Naive B cell (primary cell): ENCODE measurements around the gene IQCK. TPM values are rescaled to one million over a fixed set of nuclear protein-coding genes. Genes with fewer than 3 reads are reported as not detected.

Experiments
- ATAC-seq, 2 donors: fragments of 150-1000 bp; cut with Tn5 transposase; 2 replicates each; pipeline ENCODE4 v1.10.0; 2021; ENCODE audit warnings: low read depth in 2 of 2, mild to moderate bottlenecking in 2 of 2, moderate library complexity in 2 of 2
- DNase-seq: peaks from one replicate; pipeline ENCODE4 v3.0.0; 2022
- H3K27ac Mint-ChIP-seq, 6 donors: one replicate each; pipeline ENCODE4 v1.8.0; 2020 to 2022; ENCODE audit warnings: mild to moderate bottlenecking in 6 of 6, mixed read lengths in 6 of 6, moderate library complexity in 5 of 6, inconsistent platforms in 2 of 6
- H3K27me3 Mint-ChIP-seq, 3 donors: one replicate each; pipeline ENCODE4 v1.8.0; 2021 to 2022; ENCODE audit warnings: mixed read lengths in 3 of 3, mild to moderate bottlenecking in 1 of 3
- H3K36me3 Mint-ChIP-seq, 2 donors: one replicate each; pipeline ENCODE4 v1.8.0; 2020 to 2022; ENCODE audit warnings: mixed read lengths in 2 of 2, inconsistent platforms in 1 of 2, mild to moderate bottlenecking in 1 of 2
- H3K4me1 Mint-ChIP-seq, 3 donors: one replicate each; pipeline ENCODE4 v1.8.0; 2020 to 2022; ENCODE audit warnings: mixed read lengths in 3 of 3, inconsistent platforms in 1 of 3, mild to moderate bottlenecking in 1 of 3, moderate library complexity in 1 of 3
- H3K4me3 Mint-ChIP-seq, 8 donors: one replicate each; pipeline ENCODE4 v1.8.0; 2020 to 2022; ENCODE audit warnings: mild to moderate bottlenecking in 8 of 8, mixed read lengths in 8 of 8, moderate library complexity in 8 of 8, inconsistent platforms in 2 of 8
- H3K9me3 Mint-ChIP-seq, 7 donors: one replicate each; pipeline ENCODE4 v1.8.0; 2020 to 2022; ENCODE audit warnings: mixed read lengths in 7 of 7, mild to moderate bottlenecking in 5 of 7, inconsistent platforms in 2 of 7, moderate library complexity in 1 of 7
- polyA plus RNA-seq, 6 donors: library from polyadenylated mRNA; unstranded; fragments of 300-500 nt; fragmentation: Illumina TruSeq; gene quantifications; one replicate each; pipeline ENCODE4 v1.2.3, GENCODE V29; 2021; ENCODE audit warnings: low read depth in 6 of 6

Gene IQCK
- polyA plus RNA-seq, 6 donors from 2014 or later, result 1.1 to 3.7 (median 1.9) TPM; not detected in 1

DNA sequence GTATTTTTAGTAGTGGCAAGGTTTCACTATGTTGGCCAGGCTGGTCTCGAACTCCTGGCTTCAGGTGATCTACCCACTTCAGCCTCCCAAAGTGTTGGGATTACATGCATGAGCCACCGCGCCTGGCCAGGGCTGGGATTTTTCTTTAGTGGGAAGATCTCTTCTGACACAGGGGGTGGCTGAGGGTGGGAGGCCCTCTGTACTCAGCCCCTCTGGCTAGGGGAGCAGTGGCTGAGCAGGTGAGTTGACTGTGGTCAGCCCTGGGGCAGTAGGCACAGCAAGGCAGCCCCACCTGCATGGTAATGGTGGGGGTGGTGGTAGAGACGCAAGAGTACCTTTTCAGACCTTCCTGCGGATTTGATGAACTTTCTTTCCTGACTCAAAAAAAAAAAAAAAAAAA lies 178.9 kb downstream of the IQCK start:
- H3K36me3 Mint-ChIP-seq, result no peaks in the 10 kb centered on the region
- peaks cover 0 to 5% (median 5%) of the 10 kb centered on the region in 3 donors for H3K4me1 Mint-ChIP-seq

DNA sequence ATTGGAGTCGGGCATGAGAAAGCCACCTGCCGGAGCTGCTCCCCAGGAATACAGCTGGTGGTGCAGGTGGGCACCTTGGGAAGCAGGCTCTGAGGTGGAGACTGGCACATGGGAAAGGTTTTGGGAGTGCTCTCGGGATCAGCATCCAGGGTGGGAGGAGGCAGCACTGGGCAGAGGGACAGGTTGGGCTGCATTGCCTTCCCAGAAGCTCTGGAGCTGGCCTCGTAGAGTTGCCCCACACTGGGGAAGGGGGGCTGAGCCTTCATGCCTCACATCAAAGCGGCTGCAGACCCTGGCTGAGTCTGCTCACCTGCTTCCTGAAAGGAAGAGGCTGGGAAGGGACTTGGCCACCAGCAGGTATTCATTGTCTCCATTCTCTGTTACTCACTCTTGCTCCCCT lies 180.1 kb downstream of the IQCK start:
- no peak for ATAC-seq
- no peaks in the 10 kb centered on the region for H3K36me3 Mint-ChIP-seq

More for the DNA sequence above, 178.9 kb downstream of the IQCK start:
- no peak overlapping the region for H3K27ac Mint-ChIP-seq
- ATAC-seq (no peak), DNase-seq (no peak)
- H3K27me3 Mint-ChIP-seq, result peaks cover 20 to 32% (median 32%) of the 10 kb centered on the region in 3 donors
- no peak overlapping the region for H3K4me3 Mint-ChIP-seq
- H3K9me3 Mint-ChIP-seq, result peaks cover 0 to 2% (median 0%) of the 10 kb centered on the region in 7 donors

DNA sequence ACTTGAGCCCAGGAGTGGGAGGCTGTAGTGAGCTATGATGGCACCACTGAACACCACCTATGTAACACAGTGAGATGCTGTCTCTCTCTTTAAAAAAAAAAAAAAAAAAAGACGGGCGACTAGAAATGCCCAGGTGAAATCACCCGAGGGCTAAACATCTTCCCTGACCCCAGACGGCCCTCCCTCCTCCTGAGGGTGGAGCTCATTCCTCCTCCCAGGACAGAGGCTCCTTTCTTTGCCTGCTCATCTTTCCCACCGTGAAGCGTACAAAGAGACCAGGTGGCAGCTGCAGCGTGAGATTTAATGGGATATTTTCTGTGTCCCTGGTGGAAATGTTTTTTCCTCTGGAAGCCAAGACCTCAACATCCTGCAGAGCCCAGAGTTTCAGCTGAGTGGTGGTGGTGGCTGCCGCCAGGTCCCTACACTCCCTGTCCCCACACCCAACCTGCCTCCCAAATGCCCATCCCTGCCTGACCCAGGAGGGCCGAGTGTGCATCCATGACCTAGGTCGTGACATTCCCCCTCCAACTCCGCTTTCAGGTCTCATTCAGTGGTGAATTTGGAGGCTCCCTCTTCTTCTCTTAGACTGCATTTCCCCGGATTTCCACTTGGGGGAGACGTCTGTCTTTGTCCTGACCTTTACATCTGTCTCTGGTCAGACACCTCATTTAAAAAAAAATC lies 181.0 kb downstream of the IQCK start:
- peaks cover 0 to 5% (median 5%) of the 10 kb centered on the region in 3 donors for H3K4me1 Mint-ChIP-seq
- DNase-seq (peak; percentile 12), ATAC-seq (no peak)
- H3K4me3 Mint-ChIP-seq, result no peak overlapping the region
- peaks cover 0 to 4% (median 2%) of the 10 kb centered on the region in 7 donors for H3K9me3 Mint-ChIP-seq
- no peak overlapping the region for H3K27ac Mint-ChIP-seq
- H3K36me3 Mint-ChIP-seq, result no peaks in the 10 kb centered on the region
- peaks cover 17 to 35% (median 34%) of the 10 kb centered on the region in 3 donors for H3K27me3 Mint-ChIP-seq

More for the DNA sequence above, 180.1 kb downstream of the IQCK start:
- Mint-ChIP-seq H3K4me1 (peaks cover 0 to 5% (median 5%) of the 10 kb centered on the region in 3 donors), H3K27me3 (peaks cover 19 to 38% (median 35%) of the 10 kb centered on the region in 3 donors), H3K9me3 (peaks cover 0 to 4% (median 2%) of the 10 kb centered on the region in 7 donors), H3K4me3 (no peak overlapping the region), H3K27ac (no peak overlapping the region)
- no peak for DNase-seq

DNA sequence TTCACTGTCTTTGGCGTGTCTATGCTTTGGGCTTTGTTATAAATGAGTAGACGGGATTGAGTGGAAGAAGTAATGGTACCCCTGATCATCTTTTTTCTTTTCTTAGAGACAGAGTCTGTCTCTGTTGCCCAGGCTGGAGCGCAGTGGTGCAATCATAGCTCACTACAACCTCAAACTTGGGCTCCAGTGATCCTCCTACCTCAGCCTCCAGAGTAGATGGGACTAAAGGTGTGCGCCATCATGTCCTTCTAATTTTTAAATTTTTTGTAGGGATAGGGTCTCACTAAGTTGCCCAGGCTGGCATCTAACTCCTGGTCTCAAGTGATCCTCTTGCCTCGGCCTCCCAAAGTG lies 181.5 kb downstream of the IQCK start:
- H3K4me3 Mint-ChIP-seq, result no peak overlapping the region
- no peak for DNase-seq
- peak overlapping the region in 1 of 6 donors; percentile 81 for H3K27ac Mint-ChIP-seq
- no peak for ATAC-seq
- peaks cover 0 to 5% (median 2%) of the 10 kb centered on the region in 7 donors for H3K9me3 Mint-ChIP-seq
- no peaks in the 10 kb centered on the region for H3K36me3 Mint-ChIP-seq
- peaks cover 0 to 5% (median 5%) of the 10 kb centered on the region in 3 donors for H3K4me1 Mint-ChIP-seq
- H3K27me3 Mint-ChIP-seq, result peaks cover 15 to 34% (median 30%) of the 10 kb centered on the region in 3 donors

DNA sequence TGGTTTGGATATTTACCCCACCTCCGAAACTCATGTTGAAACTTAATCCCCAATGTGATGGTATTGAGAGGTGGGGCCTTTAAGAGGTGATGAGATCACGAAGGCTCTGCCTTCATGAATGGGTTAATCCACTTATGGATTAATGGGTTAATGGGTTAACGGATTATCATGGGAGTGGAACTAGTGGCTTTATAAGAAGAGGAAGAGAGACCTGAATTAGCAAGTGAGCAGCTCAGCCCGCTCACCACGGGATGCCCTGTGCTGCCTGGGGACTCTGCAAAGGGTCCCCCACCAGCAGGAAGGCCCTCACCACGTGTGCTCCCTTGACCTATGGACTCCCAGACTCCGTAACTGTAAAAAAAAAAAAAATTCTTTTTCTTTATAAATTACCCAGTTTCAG lies 183.1 kb downstream of the IQCK start:
- DNase-seq, result no peak

DNA sequence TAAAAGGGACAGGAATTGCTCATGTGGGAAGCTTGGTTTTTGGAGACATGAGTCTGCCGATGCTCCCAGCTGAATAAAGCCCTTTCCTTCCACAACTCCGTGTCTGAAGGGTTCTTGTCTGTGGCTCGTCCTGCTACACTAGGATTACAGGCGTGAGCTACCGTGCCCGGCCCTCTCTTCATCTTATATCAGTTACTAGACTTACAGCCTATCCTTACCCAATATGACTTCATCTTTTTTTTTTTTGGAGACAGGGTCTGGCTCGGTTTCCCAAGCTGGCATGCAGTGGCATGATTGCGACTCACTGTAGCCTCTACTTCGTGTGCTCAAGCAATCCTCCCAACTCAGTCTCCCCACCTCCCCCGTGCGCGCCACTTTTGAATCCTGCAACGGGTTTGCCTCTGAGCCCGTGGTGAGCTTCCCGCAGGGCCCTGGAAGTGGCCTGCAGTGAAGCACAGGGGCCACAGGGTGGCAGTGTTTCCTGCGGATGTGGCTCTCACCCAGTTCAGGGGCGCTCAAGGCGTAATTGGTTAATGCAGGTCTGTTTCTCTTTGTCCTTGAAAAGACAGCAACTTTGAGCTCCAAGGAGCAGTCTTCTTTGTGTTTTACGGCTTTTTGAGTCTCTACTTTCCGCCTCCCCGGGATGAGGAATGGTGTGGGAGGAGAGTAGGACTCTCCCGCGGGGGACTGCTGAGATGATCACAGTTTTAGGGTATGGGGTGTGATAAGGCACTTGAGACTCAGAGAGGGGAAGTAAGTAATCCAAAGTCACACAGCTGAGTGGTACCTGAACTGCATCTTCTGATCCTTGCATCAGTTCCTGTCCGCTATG lies 189.3 kb downstream of the IQCK start:
- H3K36me3 Mint-ChIP-seq, result no peaks in the 10 kb centered on the region
- ATAC-seq (peak; percentile 71), DNase-seq (peak; percentile 29)
- H3K9me3 Mint-ChIP-seq, result peaks cover 0 to 20% (median 7%) of the 10 kb centered on the region in 7 donors
- peak overlapping the region in 1 of 6 donors; percentile 88 for H3K27ac Mint-ChIP-seq
- peak overlapping the region in 3 of 8 donors; percentile 21 to 44 (median 25) for H3K4me3 Mint-ChIP-seq
- H3K4me1 Mint-ChIP-seq, result peaks cover 0 to 8% (median 7%) of the 10 kb centered on the region in 3 donors
- H3K27me3 Mint-ChIP-seq, result peaks cover 19 to 44% (median 38%) of the 10 kb centered on the region in 3 donors

More for the DNA sequence above, 183.1 kb downstream of the IQCK start:
- Mint-ChIP-seq H3K4me1 (peaks cover 0 to 5% (median 5%) of the 10 kb centered on the region in 3 donors), H3K36me3 (no peaks in the 10 kb centered on the region), H3K4me3 (no peak overlapping the region), H3K9me3 (peaks cover 0 to 6% (median 2%) of the 10 kb centered on the region in 7 donors), H3K27ac (no peak overlapping the region), H3K27me3 (peaks cover 15 to 34% (median 30%) of the 10 kb centered on the region in 3 donors)
- no peak for ATAC-seq

Other genes with a start within 250 kb of the IQCK start
- 10 to 100 TPM; 25.2 to 36.3 (median 28.2) TPM for gene GDE1, start 196.2 kb upstream of the IQCK start, polyA plus RNA-seq
- 10 to 100 TPM in 2 of 6 donors, 1 to 10 TPM in 4; 5.1 to 12.6 (median 9.6) TPM for gene CCP110, start 194.3 kb upstream of the IQCK start, polyA plus RNA-seq
- 10 to 100 TPM; 31.1 to 38.6 (median 33.8) TPM for gene VPS35L, start 162.6 kb upstream of the IQCK start, polyA plus RNA-seq
- gene KNOP1, start within 50 bp of the IQCK start, polyA plus RNA-seq, result 1 to 10 TPM; 2.2 to 8.3 (median 5.9) TPM
- gene GPRC5B, start 166.6 kb downstream of the IQCK start, polyA plus RNA-seq, result not detected